Measurements from ENCODE around the gene GPC3. TPM values are rescaled to one million over a fixed set of nuclear protein-coding genes. Genes with fewer than 3 reads are reported as not detected.

Gene GPC3
- not detected in 2 replicates for total RNA-seq

GRCh38 chrX:133985164-133985966, at the start of gene GPC3:
Gene GPC3, minus strand, starts transcription at chrX:133985594.

